Measurements from ENCODE around the gene MKNK1. TPM values are rescaled to one million over a fixed set of nuclear protein-coding genes. Genes with fewer than 3 reads are reported as not detected.

Gene MKNK1
- total RNA-seq, 1 experiment from 2014 or later, result 40.1 TPM

- CTCF ChIA-PET, result no interaction called here
- TF ChIP-seq, protein P1, sequence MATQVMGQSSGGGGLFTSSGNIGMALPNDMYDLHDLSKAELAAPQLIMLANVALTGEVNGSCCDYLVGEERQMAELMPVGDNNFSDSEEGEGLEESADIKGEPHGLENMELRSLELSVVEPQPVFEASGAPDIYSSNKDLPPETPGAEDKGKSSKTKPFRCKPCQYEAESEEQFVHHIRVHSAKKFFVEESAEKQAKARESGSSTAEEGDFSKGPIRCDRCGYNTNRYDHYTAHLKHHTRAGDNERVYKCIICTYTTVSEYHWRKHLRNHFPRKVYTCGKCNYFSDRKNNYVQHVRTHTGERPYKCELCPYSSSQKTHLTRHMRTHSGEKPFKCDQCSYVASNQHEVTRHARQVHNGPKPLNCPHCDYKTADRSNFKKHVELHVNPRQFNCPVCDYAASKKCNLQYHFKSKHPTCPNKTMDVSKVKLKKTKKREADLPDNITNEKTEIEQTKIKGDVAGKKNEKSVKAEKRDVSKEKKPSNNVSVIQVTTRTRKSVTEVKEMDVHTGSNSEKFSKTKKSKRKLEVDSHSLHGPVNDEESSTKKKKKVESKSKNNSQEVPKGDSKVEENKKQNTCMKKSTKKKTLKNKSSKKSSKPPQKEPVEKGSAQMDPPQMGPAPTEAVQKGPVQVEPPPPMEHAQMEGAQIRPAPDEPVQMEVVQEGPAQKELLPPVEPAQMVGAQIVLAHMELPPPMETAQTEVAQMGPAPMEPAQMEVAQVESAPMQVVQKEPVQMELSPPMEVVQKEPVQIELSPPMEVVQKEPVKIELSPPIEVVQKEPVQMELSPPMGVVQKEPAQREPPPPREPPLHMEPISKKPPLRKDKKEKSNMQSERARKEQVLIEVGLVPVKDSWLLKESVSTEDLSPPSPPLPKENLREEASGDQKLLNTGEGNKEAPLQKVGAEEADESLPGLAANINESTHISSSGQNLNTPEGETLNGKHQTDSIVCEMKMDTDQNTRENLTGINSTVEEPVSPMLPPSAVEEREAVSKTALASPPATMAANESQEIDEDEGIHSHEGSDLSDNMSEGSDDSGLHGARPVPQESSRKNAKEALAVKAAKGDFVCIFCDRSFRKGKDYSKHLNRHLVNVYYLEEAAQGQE (IDR thresholded peaks at IDR 0.05; ENCODE audit: insufficient read depth in 1 of 2, low read depth in 2 of 2, low read length in 1 of 2), result no peak
- TF ChIP-seq TCF7L2 (IDR thresholded peaks at IDR 0.05; ENCODE audit: low read depth, low read length), result no peak
- no peak for TF ChIP-seq POLR2AphosphoS5 (IDR thresholded peaks at IDR 0.05; ENCODE audit: low read depth, low read length)
- no peak for TF ChIP-seq SIN3A (IDR thresholded peaks at IDR 0.05; ENCODE audit: borderline replicate concordance, insufficient read depth, low read depth, low read length)
- H3K4me1 ChIP-seq (ENCODE audit: control insufficient read depth, insufficient read depth, low read length), result peaks cover 16% of the 10 kb centered on the region
- POLR2A ChIA-PET, result no interaction called here
- H3K4me3 ChIP-seq (ENCODE audit: low read depth in 2 of 2, low read length in 2 of 2), result no peak overlapping the region
- in situ Hi-C loops (cut with HindIII; ENCODE audit: low pct_unique_long_range_greater_than_20kb, low sequenced_read_pairs), result no loop called here
- intact Hi-C loops (cut with micrococcal nuclease; ENCODE audit: unreplicated experiment), result no loop called here
- no peak overlapping the region for H3K27ac ChIP-seq (ENCODE audit: low read length)
- ATAC-seq, result no peak
- no peaks in the 10 kb centered on the region for H3K9me3 ChIP-seq (ENCODE audit: control insufficient read depth, insufficient read depth, low read depth, low read length)
- DNase-seq (ENCODE audit: low read depth, low spot score), result no peak
- H3K36me3 ChIP-seq (ENCODE audit: control insufficient read depth, insufficient read depth, low read length), result no peaks in the 10 kb centered on the region
- BruUV-seq (replicated peaks), result TSS peak; percentile 48
- H3K27me3 ChIP-seq (ENCODE audit: control insufficient read depth, insufficient read depth, low read length), result no peaks in the 10 kb centered on the region
Observed at GRCh38 chr1:46601257-46602007, 2.6 kb downstream of the MKNK1 start.

DNA sequence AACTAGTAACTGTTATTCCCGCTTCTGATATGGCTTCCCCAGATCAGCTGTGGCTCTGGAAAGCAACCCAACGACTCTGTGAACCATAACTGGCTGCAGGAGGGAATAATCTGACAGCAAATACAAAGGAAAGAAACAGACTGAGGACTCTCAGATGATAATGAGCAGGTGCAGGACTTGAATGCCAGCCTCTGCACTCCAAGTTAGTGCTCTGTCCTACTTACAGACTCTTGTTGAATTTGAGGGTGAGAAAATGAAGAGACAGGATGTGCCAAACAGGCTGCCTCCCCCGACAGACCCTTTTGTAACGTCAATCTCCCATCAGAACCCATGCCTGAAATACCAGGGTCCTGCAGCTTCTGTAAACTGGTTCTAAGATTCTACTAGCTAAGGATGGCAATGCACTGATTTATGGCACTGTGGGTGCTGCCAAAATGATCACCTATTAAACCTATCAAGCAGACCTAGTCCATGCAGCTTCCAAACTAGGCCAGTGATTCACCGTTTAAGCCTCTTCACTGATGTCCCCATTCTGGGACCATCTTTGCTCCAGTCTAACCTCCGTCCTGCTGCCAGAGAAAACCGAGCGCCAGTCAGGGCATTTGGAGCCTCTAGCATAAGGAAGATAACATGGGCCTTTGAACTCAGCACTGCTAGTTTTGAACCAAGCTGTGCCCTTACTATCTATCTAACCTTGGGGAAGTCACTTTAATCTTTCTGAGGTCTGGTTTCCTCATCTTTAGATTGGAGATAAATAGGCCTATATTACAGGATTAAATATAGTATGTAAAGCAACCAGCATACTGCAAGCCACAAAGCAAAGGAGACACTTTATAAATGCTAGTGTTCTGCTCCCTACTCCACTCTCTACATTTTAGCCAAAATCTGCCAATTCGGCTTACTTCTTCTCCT lies 4.8 kb downstream of the MKNK1 start:
- H3K27me3 ChIP-seq (ENCODE audit: control insufficient read depth, insufficient read depth, low read length), result no peaks in the 10 kb centered on the region
- no peaks in the 10 kb centered on the region for H3K9me3 ChIP-seq (ENCODE audit: control insufficient read depth, insufficient read depth, low read depth, low read length)
- DNase-seq (ENCODE audit: low read depth, low spot score), result no peak
- no TSS peak for BruUV-seq (replicated peaks)
- H3K4me1 ChIP-seq (ENCODE audit: control insufficient read depth, insufficient read depth, low read length), result peaks cover 7% of the 10 kb centered on the region; the same call in 1 of the 2 replicates
- CTCF ChIA-PET, result interaction anchor here (0.6 kb wide), 1 partner anchor 376 kb away, joined by 3 read pairs; no protein-coding TSS in a partner anchor
- H3K27ac ChIP-seq (ENCODE audit: low read length), result no peak overlapping the region
- in situ Hi-C loops (cut with HindIII; ENCODE audit: low pct_unique_long_range_greater_than_20kb, low sequenced_read_pairs), result no loop called here
- H3K36me3 ChIP-seq (ENCODE audit: control insufficient read depth, insufficient read depth, low read length), result no peaks in the 10 kb centered on the region
- intact Hi-C loops (cut with micrococcal nuclease; ENCODE audit: unreplicated experiment), result no loop called here
- POLR2A ChIA-PET, result no interaction called here
- TF ChIP-seq SIN3A (IDR thresholded peaks at IDR 0.05; ENCODE audit: borderline replicate concordance, insufficient read depth, low read depth, low read length), result no peak
- TF ChIP-seq, protein P1 (IDR thresholded peaks at IDR 0.05; ENCODE audit: insufficient read depth in 1 of 2, low read depth in 2 of 2, low read length in 1 of 2), result no peak
- TF ChIP-seq TCF7L2 (IDR thresholded peaks at IDR 0.05; ENCODE audit: low read depth, low read length), result no peak
- TF ChIP-seq POLR2AphosphoS5 (IDR thresholded peaks at IDR 0.05; ENCODE audit: low read depth, low read length), result no peak
- TF ChIP-seq CTCF (IDR thresholded peaks at IDR 0.05), result no peak
- no peak overlapping the region for H3K4me3 ChIP-seq (ENCODE audit: low read depth in 2 of 2, low read length in 2 of 2)
- no peak for ATAC-seq
